HG02588 (cell line): ENCODE measurements around the gene ZNF541.

Source experiments
- ATAC-seq: cut with Tn5 transposase; IDR thresholded peaks from one replicate; pipeline ENCODE4 v1.9.1; 2021; ENCODE audit warnings: mild to moderate bottlenecking, moderate library complexity; ENCODE audit not compliant: unreplicated experiment

Gene ZNF541, protein sequence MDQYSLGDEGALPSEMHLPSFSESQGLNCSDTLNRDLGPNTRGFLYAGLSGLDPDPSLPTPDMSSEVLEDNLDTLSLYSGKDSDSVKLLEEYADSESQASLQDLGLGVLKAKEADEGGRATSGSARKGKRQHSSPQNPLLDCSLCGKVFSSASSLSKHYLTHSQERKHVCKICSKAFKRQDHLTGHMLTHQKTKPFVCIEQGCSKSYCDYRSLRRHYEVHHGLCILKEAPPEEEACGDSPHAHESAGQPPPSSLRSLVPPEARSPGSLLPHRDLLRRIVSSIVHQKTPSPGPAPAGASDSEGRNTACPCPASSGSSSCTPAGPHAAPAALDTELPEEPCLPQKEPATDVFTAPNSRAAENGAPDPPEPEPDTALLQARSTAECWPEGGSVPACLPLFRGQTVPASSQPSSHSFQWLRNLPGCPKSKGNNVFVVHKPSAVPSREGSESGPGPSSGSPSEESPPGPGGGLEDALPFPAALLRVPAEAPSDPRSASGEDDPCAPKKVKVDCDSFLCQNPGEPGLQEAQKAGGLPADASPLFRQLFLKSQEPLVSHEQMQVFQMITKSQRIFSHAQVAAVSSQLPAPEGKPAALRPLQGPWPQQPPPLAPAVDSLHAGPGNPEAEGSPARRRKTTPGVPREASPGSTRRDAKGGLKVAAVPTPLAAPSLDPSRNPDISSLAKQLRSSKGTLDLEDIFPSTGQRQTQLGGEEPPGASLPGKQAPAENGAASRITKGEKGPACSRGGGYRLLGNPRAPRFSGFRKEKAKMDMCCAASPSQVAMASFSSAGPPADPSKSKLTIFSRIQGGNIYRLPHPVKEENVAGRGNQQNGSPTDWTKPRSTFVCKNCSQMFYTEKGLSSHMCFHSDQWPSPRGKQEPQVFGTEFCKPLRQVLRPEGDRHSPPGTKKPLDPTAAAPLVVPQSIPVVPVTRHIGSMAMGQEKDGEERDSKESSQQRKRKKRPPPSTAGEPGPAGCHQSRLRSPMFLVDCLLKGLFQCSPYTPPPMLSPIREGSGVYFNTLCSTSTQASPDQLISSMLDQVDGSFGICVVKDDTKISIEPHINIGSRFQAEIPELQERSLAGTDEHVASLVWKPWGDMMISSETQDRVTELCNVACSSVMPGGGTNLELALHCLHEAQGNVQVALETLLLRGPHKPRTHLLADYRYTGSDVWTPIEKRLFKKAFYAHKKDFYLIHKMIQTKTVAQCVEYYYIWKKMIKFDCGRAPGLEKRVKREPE (N-terminal part only)

DNA sequence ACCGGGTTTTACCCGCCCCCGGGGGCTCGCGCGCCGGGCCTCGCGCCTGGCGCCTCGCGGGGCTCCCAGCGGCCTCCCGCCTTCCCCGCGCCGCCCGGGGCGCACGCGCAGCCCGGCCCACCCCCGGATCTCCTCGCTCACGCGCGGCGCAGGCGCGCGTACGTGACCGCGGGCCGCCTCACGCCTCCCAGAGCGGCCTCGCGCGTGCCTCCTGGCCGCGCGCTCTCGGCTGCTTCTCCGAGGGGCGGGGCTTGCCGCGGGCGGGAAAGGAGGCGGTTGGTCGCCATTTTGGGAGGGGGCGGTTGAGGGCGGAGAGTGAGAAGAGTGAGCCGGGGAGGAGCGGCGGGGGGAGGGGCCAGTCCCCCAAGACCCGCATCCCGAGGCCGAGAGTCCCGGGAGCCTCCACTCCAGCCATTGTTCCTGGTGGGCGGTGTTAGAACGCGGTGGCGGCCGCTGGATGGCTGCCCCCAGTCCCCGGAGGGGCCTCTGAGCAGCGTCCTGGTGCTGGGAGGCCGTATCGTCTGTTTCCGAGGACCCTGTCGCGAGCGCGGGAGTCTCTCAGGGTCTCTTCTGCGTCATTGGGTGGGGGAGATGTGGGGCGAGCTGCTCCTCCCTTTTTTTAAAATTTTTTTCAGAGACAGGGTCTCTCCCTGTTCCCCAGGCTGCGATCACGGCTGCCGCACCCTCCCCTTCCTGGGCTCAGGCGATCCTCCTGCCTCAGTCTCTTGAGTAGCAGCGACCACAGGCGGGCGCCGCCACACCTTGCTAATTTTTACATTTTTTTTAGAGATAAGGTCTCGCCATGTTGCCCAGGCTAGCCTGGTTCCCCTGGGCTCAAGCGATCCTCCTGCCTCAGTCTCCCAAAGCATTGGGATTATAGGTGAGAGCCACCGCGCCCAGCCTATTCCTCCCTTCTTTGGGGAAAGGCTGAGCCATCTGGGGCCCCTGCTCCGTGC lies at the start of gene ZNF541:
Gene ZNF541, minus strand, starts transcription at position 78 of the 956 bp plus-strand sequence. CDS start 17,292 bp downstream, outside the sequence.
- ATAC-seq = no peak

DNA sequence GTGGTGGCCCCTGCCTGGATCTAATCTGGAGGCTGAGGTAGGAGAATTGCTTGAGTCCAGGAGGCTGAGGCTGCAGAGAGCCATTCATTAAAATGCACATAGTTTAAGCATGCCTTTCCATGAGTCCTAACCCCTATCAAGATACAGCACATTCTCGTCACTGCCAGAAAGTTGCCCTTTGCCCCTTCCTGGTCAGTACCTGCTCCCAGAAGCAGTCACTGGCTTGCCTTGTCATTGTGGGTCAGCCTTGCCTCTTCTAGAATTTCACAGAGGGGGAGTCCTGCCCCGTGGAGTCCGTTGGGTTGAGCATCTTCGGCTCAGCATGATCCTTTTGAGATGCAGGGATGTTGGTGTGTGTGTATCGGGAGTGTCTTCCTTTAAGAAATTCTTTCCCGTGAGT lies 46.8 kb upstream of the ZNF541 start:
- no peak for ATAC-seq

DNA sequence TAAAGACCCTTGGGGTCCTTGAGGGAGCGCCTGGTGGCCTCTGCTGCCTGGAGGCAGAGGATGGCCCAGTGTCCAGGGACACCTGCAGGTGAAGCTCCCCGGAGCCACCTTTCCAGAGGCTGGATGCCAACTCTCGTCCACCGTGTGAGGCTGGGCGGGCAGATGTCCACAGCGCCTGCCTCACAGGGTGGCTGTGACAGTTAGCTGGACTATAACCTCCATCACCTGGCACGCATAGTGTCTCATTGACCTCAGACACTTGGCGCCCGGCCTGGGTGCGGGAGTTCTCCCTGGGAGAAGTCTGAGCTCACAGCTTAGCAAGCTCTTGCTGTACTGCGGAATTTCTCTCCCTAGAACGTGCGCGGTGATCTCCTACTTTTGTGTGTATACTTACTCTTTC lies 45.8 kb upstream of the ZNF541 start:
- no peak for ATAC-seq

DNA sequence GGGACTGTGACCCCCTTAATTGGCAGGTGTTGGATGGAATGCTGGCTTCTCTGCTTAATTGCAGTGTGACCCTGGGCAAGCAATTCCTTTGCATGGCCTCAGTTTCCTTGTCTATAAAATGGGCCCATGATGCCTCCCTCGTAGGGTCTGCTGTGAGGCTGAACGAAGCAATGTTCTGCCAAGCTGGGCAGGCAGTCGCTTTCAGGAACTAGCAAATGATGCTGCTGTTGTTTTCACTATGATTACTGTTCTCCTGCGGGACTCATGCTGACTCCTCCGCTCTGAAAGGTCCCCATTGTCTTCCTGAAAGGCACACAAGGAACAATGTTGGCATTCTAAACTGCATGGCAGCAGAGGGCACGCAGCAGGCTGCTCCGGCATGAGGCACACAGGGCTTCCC lies 42.8 kb upstream of the ZNF541 start:
- no peak for ATAC-seq

GRCh38 chr19:47615230-47615629 lies 42.3 kb upstream of the ZNF541 start:
- no peak for ATAC-seq

DNA sequence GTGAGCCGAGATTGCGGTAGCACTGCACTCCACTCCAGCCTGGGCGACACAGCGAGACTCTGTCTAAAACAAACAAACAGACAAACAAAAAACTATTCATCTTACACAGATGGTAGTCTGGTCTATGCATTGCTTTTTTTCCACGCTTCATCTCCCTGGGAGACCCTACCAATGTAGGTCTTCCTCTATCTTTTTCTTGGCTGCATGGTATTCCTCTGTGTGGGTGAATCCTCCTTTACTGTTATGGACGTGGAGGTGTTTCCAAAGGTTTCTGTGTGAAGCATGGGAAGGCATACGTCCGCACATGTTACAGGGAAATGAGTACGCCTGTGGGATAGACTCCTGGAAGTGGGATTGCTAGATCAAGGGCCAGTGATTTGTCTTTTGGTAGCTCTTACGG lies 41.6 kb upstream of the ZNF541 start:
- no peak for ATAC-seq

- no peak for ATAC-seq
Measured at GRCh38 chr19:47614021-47614295, 41.0 kb upstream of the ZNF541 start.

DNA sequence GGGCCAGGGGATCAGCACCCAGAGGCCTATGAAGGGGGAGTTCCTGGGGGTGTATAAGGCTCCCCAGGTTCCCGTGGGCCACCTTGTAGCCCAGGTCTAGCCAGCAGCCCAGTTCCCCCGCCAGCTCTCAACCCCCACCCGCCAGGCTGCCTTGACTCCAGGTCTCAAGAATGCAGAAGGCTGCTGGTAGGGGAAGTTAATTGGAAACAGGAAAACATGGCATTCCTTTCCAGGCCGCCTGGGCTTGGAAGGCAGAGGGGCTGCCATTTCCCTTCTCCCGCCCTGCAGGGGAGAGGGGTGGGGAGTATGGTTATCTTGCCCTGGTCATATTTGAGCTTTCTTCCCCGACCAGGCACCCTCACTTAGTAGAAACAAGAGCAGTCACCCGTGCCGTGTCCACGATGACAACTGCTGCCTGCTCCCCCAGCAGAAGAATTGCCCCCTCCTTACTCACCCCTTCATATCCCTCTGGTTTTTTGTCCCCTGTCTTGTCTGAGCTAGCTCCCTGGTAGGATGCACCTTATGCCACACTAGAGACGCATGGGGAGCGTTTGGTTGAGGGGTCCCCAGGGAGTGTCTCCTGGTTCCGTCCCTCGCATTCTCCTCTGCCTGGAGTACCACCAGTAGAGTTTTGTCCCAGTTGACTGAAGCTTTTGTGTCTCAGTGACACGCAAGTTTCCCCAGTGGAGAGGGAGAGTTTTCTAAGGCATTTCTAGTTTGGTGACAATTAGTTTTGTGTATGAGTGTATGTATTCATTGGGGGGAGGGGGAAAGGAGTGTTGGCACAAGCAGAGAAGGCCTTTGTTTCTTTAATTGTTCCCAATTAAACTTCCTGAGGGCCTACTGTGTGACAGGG lies 40.4 kb upstream of the ZNF541 start:
- ATAC-seq = no peak

DNA sequence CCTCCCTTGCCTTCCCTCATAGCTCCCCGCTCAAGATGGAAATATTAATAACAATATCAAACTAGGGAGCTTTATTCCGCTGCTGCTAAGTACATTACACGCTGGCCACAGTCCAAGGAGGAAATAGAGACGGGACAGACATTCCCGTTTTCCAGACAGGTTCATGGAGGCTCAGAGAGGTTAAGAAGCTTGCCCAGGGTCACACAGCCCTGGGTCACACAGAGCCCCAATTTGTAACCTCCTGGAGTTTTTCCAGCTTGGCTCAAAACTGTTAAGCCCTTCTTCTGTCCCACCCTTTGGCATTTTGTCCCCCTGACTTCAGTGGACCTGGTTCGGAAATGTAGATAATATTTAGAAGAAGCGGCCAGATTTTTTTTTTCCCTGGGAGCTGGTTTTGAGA lies 38.0 kb upstream of the ZNF541 start:
- no peak for ATAC-seq

- no peak for ATAC-seq
Measured at GRCh38 chr19:47609906-47610894, 37.3 kb upstream of the ZNF541 start.

- ATAC-seq = peak; percentile 39
Measured at GRCh38 chr19:47608969-47609905, 36.3 kb upstream of the ZNF541 start, which contains the start of gene BICRA. Gene BICRA, plus strand, starts transcription at chr19:47609134. Its CDS starts 64,441 bp downstream, at chr19:47673575.

DNA sequence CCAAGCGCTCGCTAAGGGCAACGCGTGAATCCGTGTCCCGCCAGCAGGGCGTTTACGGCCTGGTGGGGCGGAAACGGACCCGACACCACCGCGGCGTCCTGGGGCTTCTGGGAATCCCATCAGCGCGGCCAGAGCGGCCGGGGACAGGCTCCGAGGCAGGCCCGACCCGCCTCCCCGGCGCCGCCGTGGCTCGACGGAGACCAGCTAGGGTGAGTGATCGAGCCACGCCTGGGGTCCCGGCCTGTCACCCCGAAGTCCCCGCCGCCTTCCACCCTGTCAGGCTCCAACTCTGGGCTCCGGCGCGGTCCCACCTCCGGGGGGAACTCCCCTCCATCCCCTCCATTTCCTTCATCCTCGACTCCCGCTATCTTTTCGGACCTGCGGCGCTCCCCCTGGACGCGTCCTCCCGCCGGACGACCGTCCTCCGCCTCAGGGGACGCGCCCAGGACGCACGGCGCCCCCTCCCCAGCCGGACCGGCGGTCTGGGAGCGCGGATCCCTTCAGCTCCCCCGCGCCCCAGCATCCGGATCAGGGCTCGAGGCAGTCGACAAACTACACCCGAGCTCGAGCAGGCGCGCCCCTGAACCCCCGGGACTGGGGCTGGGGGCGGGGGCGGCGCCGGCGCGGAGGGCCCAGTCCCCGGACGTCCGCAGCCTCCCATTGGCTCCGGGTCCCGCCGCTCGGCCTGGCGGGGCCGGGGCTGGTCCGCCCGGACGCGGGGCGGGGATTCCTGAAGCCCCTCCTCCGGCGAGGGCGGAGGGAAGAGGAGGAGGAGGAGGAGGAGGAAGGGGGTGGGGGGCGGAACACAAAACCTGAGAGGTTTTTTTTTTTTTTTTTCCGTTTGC lies 35.3 kb upstream of the ZNF541 start:
- peak; percentile 76 for ATAC-seq

DNA sequence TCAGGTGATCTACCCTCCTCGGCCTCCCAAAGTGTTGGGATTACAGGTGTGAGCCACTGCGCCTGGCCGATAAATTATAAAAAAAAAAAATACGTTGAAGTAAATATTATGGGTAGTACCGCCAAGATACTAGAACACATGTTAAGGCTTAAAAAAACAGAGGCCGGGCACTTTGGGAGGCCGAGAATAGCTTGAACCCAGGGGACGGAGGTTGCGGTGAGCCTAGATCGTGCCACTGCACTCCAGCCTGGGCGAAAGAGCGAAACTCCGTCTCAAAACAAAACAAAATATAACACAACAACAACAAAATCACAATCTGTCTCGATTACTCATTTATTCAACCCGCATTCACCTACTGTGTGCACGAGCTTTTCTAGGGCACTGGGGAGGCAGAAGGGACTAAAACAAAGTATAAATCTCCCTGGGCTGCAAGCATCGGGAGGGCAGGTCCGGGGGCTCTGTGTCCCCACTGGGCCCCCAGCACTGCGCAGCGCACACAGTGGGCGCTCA lies 34.7 kb upstream of the ZNF541 start:
- no peak for ATAC-seq

DNA sequence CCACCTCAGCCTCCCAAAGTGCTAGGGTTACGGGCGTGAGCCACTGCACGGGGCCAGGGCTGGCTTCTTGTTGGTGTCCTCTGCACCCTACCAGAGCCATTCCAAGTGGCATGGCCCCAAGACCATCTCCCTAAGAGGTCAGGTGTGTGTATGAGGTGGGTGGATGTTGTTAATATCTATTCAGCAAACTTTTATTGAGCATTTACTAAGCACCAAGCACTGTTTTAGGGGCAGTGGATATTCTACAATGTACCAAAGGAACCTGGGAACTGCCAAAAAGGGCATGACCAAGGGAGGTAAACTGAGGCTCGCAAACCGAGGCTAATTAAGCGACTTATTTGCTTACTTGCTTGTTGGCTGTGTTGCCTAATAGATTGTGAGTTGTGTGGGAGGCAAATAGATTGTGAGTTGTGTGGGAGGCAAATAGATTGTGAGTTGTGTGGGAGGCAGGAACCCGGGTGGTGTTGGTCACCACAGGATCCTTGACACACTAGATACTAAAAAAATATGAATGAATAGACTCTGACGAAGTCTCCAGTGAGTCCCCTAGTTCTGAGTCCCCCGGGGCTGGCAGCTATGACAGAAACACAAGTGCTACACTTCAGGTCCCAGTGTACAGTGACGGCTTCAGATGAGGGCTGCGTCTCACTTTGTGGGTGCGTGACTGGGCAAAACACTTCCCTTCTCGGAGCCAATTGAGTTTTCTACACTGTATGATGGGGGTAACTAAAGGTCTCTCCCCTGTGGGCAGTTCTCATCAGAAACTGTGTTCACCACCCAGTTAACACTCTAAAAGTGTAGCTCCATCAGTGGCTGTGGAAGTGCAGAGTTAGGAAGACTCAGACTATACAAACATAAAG lies 31.0 kb upstream of the ZNF541 start:
- ATAC-seq = no peak
